Prostate gland (tissue), 2 donors: ENCODE data around the gene BTNL8.

Experiments
- POLR2A ChIP-seq: fragments of 450-650 bp; IDR thresholded peaks from one replicate; pipeline ENCODE4 v1.6.1; 2016; ENCODE audit warnings: antibody characterized with exemption, mild to moderate bottlenecking
- TF ChIP-seq, protein P1 (sequence below), 4 experiments: fragments of 200-600 bp in 2 of 4; fragments of 450-650 bp in 2 of 4; sonication (generic) in 2 of 4; IDR thresholded peaks; 1 replicate in 3 of 4; 2 replicates in 1 of 4; pipeline ENCODE4 v1.5.1; 2016 to 2019; ENCODE audit warnings: antibody characterized with exemption in 4 of 4, mild to moderate bottlenecking in 2 of 4, moderate library complexity in 2 of 4

DNA sequence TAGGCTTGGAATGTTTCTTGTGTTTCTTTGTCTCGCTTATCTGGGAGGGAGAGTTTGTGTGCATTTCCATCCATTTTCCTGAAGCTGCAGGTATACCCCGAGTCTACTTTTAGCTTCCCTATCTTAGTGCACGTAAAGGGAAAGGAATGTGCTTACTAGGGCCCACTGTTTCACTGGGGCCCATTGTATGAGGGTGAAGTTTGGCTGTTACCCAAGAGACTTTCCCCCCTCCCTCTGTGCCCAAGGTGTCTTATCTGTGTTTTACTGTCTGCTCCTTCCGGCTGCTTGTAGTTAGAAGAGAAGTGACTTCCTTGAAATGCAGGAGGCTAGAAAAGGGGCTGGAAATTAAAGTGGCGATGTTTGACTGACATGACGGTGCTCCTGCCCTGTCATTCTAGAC is 77.6 kb downstream of the BTNL8 start:
- TF ChIP-seq, protein P1, sequence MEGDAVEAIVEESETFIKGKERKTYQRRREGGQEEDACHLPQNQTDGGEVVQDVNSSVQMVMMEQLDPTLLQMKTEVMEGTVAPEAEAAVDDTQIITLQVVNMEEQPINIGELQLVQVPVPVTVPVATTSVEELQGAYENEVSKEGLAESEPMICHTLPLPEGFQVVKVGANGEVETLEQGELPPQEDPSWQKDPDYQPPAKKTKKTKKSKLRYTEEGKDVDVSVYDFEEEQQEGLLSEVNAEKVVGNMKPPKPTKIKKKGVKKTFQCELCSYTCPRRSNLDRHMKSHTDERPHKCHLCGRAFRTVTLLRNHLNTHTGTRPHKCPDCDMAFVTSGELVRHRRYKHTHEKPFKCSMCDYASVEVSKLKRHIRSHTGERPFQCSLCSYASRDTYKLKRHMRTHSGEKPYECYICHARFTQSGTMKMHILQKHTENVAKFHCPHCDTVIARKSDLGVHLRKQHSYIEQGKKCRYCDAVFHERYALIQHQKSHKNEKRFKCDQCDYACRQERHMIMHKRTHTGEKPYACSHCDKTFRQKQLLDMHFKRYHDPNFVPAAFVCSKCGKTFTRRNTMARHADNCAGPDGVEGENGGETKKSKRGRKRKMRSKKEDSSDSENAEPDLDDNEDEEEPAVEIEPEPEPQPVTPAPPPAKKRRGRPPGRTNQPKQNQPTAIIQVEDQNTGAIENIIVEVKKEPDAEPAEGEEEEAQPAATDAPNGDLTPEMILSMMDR (IDR thresholded peaks at IDR 0.05) = no peak
- TF ChIP-seq POLR2A = no peak
